OCI-LY7 (cell line): ENCODE data around the gene CMPK2. TPM values are rescaled to one million over a fixed set of nuclear protein-coding genes. Genes with fewer than 3 reads are reported as not detected.

Experiments
- BruUV-seq: library from RNA; stranded (reverse); fragments of 400-500 nt; replicated peaks from 2 replicates; lab custom pipeline; 2021; lab: Mats Ljungman, UMichigan
- CTCF ChIA-PET: fragments of 300-600 bp; sonication (Branson Sonifier 250); formaldehyde crosslinking; loops from one replicate; lab custom pipeline; 2022; ENCODE audit warnings: antibody characterized with exemption; ENCODE audit not compliant: unreplicated experiment; lab: Charles Lee
- POLR2A ChIA-PET: fragments of 300-600 bp; sonication (Branson Sonifier 250); formaldehyde crosslinking; loops from one replicate; lab custom pipeline; 2022; ENCODE audit warnings: antibody characterized with exemption; lab: Charles Lee
- DNase-seq: peaks from one replicate; pipeline ENCODE4 v3.0.0-alpha.2; 2015; ENCODE audit warnings: low spot score
- H2AFZ ChIP-seq: fragments of 200-600 bp; sonication (generic), shearing (Covaris generic); 2 replicates; pipeline ENCODE4 v1.6.1; 2014; ENCODE audit warnings: mild to moderate bottlenecking, antibody characterized with exemption, low read length, moderate library complexity
- H3K27ac ChIP-seq: fragments of 200-600 bp; sonication (generic); 2 replicates; pipeline ENCODE4 v1.5.1; 2014; ENCODE audit warnings: mixed run types, low read depth, mild to moderate bottlenecking, moderate library complexity, low read length, inconsistent platforms; ENCODE audit not compliant: poor library complexity, severe bottlenecking
- H3K36me3 ChIP-seq: fragments of 200-600 bp; sonication (generic); 2 replicates; pipeline ENCODE4 v1.6.1; 2014; ENCODE audit warnings: mild to moderate bottlenecking, antibody characterized with exemption, low read length, moderate library complexity, mixed read lengths; ENCODE audit not compliant: insufficient read depth
- H3K4me1 ChIP-seq: fragments of 200-600 bp; sonication (generic); 2 replicates; pipeline ENCODE4 v1.5.1; 2014; ENCODE audit warnings: mild to moderate bottlenecking, low read length; ENCODE audit not compliant: insufficient read depth, poor library complexity, severe bottlenecking
- H3K4me2 ChIP-seq: fragments of 200-600 bp; sonication (generic); 2 replicates; pipeline ENCODE4 v1.6.1; 2014; ENCODE audit warnings: mild to moderate bottlenecking, low read length
- H3K4me3 ChIP-seq: fragments of 200-600 bp; sonication (generic); 2 replicates; pipeline ENCODE4 v1.5.1; 2014; ENCODE audit warnings: mild to moderate bottlenecking, low read depth, low read length; ENCODE audit not compliant: poor library complexity, severe bottlenecking
- H3K79me2 ChIP-seq: fragments of 200-600 bp; sonication (generic); 2 replicates; pipeline ENCODE4 v1.6.1; 2016; ENCODE audit warnings: low read depth, mild to moderate bottlenecking, low read length, moderate library complexity, mixed read lengths; ENCODE audit not compliant: insufficient read depth
- H3K9me2 ChIP-seq: fragments of 200-600 bp; sonication (generic); 2 replicates; pipeline ENCODE4 v1.6.1; 2016; ENCODE audit warnings: mild to moderate bottlenecking, low read length, mixed read lengths; ENCODE audit not compliant: insufficient read depth
- H3K9me3 ChIP-seq: fragments of 200-600 bp; sonication (generic); 2 replicates; pipeline ENCODE4 v1.6.1; 2014; ENCODE audit warnings: mild to moderate bottlenecking, mixed run types, low read length, mixed read lengths
- H4K20me1 ChIP-seq: fragments of 200-600 bp; sonication (generic); 2 replicates; pipeline ENCODE4 v1.6.1; 2014; ENCODE audit warnings: mild to moderate bottlenecking, antibody characterized with exemption, low read length, moderate library complexity, mixed read lengths; ENCODE audit not compliant: insufficient read depth
- CTCF ChIP-seq: fragments of 200-600 bp; sonication (generic); conservative IDR thresholded peaks from 2 replicates; pipeline ENCODE4 v1.5.1; 2014; ENCODE audit warnings: mild to moderate bottlenecking, antibody characterized with exemption, low read length, moderate library complexity, mixed read lengths
- EZH2phosphoT487 ChIP-seq: fragments of 200-600 bp; sonication (generic); IDR thresholded peaks from 2 replicates; pipeline ENCODE4 v1.6.1; 2018; ENCODE audit warnings: low read depth, borderline replicate concordance, mild to moderate bottlenecking, mixed run types, antibody characterized with exemption, low read length, moderate library complexity, mixed read lengths
- intact Hi-C: fragments of 100-400 bp; cut with micrococcal nuclease; formaldehyde crosslinking; loops from one replicate; pipeline ENCODE4 v1.10.0; 2022; ENCODE audit not compliant: unreplicated experiment
- total RNA-seq, 2 experiments: library from RNA; depleted of rRNA in 1 of 2; stranded (reverse); fragments of >200 nt in 1 of 2; shearing (Covaris generic) in 1 of 2; gene quantifications; 2 replicates each; pipeline ENCODE4 v1.2.3, GENCODE V29; 2014 to 2022

CMPK2 gene
- total RNA-seq, 2 experiments from 2014 or later = 0.99 TPM; not detected in 1

GRCh38 chr2:6896930-6897759 is 31.4 kb upstream of the CMPK2 start:
- CTCF ChIA-PET = no interaction called here
- H3K36me3 ChIP-seq = no peaks in the 10 kb centered on the region
- H3K4me3 ChIP-seq = no peak overlapping the region
- peak; percentile 42 for DNase-seq
- no peak overlapping the region for H3K27ac ChIP-seq
- TF ChIP-seq CTCF (peak; percentile 90), EZH2phosphoT487 (no peak)
- H2AFZ ChIP-seq = no peak overlapping the region
- BruUV-seq = no TSS peak
- POLR2A ChIA-PET = interaction anchor here (0.5 to 1.3 kb wide), 4 partner anchors 19 to 733 kb away, joined by 3 to 4 read pairs (median 3); no protein-coding TSS in a partner anchor
- H3K9me3 ChIP-seq = no peaks in the 10 kb centered on the region
- no peaks in the 10 kb centered on the region for H3K79me2 ChIP-seq
- H4K20me1 ChIP-seq = no peaks in the 10 kb centered on the region
- H3K4me2 ChIP-seq = no peak overlapping the region
- intact Hi-C loops = loop anchor here (2.0 to 5.0 kb wide), 2 partner anchors 140 to 188 kb away; no protein-coding TSS in a partner anchor
- H3K4me1 ChIP-seq = no peaks in the 10 kb centered on the region
- H3K9me2 ChIP-seq = no peaks in the 10 kb centered on the region

GRCh38 chr2:6893876-6894482 is 28.3 kb upstream of the CMPK2 start:
- Histone ChIP-seq H3K27ac (no peak overlapping the region), H3K79me2 (no peaks in the 10 kb centered on the region), H2AFZ (no peak overlapping the region), H3K4me3 (no peak overlapping the region), H3K9me2 (no peaks in the 10 kb centered on the region), H3K4me1 (no peaks in the 10 kb centered on the region), H3K9me3 (no peaks in the 10 kb centered on the region), H3K4me2 (no peak overlapping the region), H3K36me3 (no peaks in the 10 kb centered on the region), H4K20me1 (no peaks in the 10 kb centered on the region)
- CTCF ChIA-PET = no interaction called here
- POLR2A ChIA-PET = interaction anchor here (0.6 to 1.0 kb wide), 3 partner anchors 22 to 387 kb away, joined by 3 to 4 read pairs (median 3); no protein-coding TSS in a partner anchor
- TF ChIP-seq EZH2phosphoT487 = no peak
- TF ChIP-seq CTCF = no peak
- intact Hi-C loops = no loop called here
- no TSS peak for BruUV-seq
- no peak for DNase-seq
